Measurements from ENCODE around the gene SF3B2. TPM values are rescaled to one million over a fixed set of nuclear protein-coding genes. Genes with fewer than 3 reads are reported as not detected.
A peak's percentile ranks its signal among the peaks of the same experiment; 100 is the strongest.

SF3B2 gene
- polyA plus RNA-seq, 1 of the 3 experiments (the other 2 are of a cell fraction), result 128 TPM

GRCh38 chr11:66014804-66015453 lies 37.2 kb upstream of the SF3B2 start:
- 82% methylated on average over 4 of the region's 6 CpGs for WGBS (ENCODE audit: low lambda C conversion rate)
- Histone ChIP-seq H3F3A (replicated peaks; ENCODE audit: insufficient read depth) (peaks cover 30% of the 10 kb centered on the region), H3K9me3 (no peaks in the 10 kb centered on the region), H3K4me1 (ENCODE audit: control insufficient read depth in 1 of 2, insufficient read depth in 2 of 2, low read depth in 1 of 2, low read length in 1 of 2) (peaks cover 15 to 29% of the 10 kb centered on the region in 2 experiments; a peak in 3 of 4 replicates), H3K79me2 (ENCODE audit: insufficient read depth) (peaks cover 30% of the 10 kb centered on the region; the same call in 1 of the 2 replicates), H4K20me1 (ENCODE audit: insufficient read depth) (no peaks in the 10 kb centered on the region), H3K36me3 (replicated peaks in 1 of 2; ENCODE audit: control insufficient read depth in 1 of 2, insufficient read depth in 2 of 2, low read length in 1 of 2) (no peaks in the 10 kb centered on the region), H2AFZ (ENCODE audit: low read depth) (peak overlapping the region; percentile 35; the same call in 1 of the 2 replicates), H3K27ac (ENCODE audit: low read depth in 2 of 2, low read length in 1 of 2) (peak overlapping the region; percentile 73 to 92), H3K4me2 (peak overlapping the region; percentile 74), H3K9ac (peak overlapping the region; percentile 71), H3K4me3 (ENCODE audit: low read depth in 2 of 2, low read length in 1 of 2) (no peak overlapping the region), H3K27me3 (ENCODE audit: insufficient read depth) (no peaks in the 10 kb centered on the region), H3K9me2 (no peaks in the 10 kb centered on the region)
- ChIA-PET CTCF (interaction anchor here (1.1 to 4.3 kb wide), 2 partner anchors 8 to 31 kb away, joined by 3 to 36 read pairs; no protein-coding TSS in a partner anchor), POLR2A (no interaction called here)
- no peak for DNase-seq
- TF ChIP-seq SMC3 (IDR thresholded peaks at IDR 0.05; ENCODE audit: low read depth, low read length) (no peak), RXRA (IDR thresholded peaks at IDR 0.05; ENCODE audit: borderline replicate concordance, low read depth) (no peak), IRF3 (IDR thresholded peaks at IDR 0.05; ENCODE audit: low read depth, low read length) (no peak), RCOR1 (IDR thresholded peaks at IDR 0.05; ENCODE audit: low read length) (no peak), ELF1 (IDR thresholded peaks at IDR 0.05) (no peak), USF2 (IDR thresholded peaks at IDR 0.05; ENCODE audit: borderline replicate concordance, low read depth, low read length) (no peak)

GRCh38 chr11:66015454-66015881 lies 36.7 kb upstream of the SF3B2 start:
- peak overlapping the region; percentile 73 to 92 for H3K27ac ChIP-seq (ENCODE audit: low read depth in 2 of 2, low read length in 1 of 2)
- H3K4me1 ChIP-seq (ENCODE audit: control insufficient read depth in 1 of 2, insufficient read depth in 2 of 2, low read depth in 1 of 2, low read length in 1 of 2), result peaks cover 15 to 33% of the 10 kb centered on the region in 2 experiments; a peak in 3 of 4 replicates
- peak overlapping the region; percentile 74 for H3K4me2 ChIP-seq
- H3F3A ChIP-seq (replicated peaks; ENCODE audit: insufficient read depth), result peaks cover 30% of the 10 kb centered on the region
- ChIA-PET POLR2A (no interaction called here), CTCF (interaction anchor here (1.1 kb wide), 1 partner anchor 30 kb away, joined by 3 read pairs; no protein-coding TSS in a partner anchor)
- H3K4me3 ChIP-seq (ENCODE audit: low read depth in 2 of 2, low read length in 1 of 2), result no peak overlapping the region
- H4K20me1 ChIP-seq (ENCODE audit: insufficient read depth), result no peaks in the 10 kb centered on the region
- peak overlapping the region; percentile 71 for H3K9ac ChIP-seq
- peaks cover 35% of the 10 kb centered on the region; the same call in 1 of the 2 replicates for H3K79me2 ChIP-seq (ENCODE audit: insufficient read depth)
- H3K27me3 ChIP-seq (ENCODE audit: insufficient read depth), result no peaks in the 10 kb centered on the region
- H2AFZ ChIP-seq (ENCODE audit: low read depth), result peak overlapping the region; percentile 35
- DNase-seq, result no peak
- H3K9me3 ChIP-seq, result no peaks in the 10 kb centered on the region
- H3K36me3 ChIP-seq (replicated peaks in 1 of 2; ENCODE audit: control insufficient read depth in 1 of 2, insufficient read depth in 2 of 2, low read length in 1 of 2), result no peaks in the 10 kb centered on the region
- no CpG with 5 or more reads among the region's 7 CpGs for WGBS (ENCODE audit: low lambda C conversion rate)
- no peaks in the 10 kb centered on the region for H3K9me2 ChIP-seq
- TF ChIP-seq TEAD4 (IDR thresholded peaks at IDR 0.05; ENCODE audit: borderline replicate concordance, insufficient read depth), result peak; percentile 92
- TF ChIP-seq USF1 (IDR thresholded peaks at IDR 0.05; ENCODE audit: borderline replicate concordance, low read depth), result no peak
- TF ChIP-seq POLR2AphosphoS5 (IDR thresholded peaks at IDR 0.05; ENCODE audit: low read depth, low read length), result 0 out of 2 replicates have a peak, but pooled peaks have one; percentile 22
- TF ChIP-seq GABPA (IDR thresholded peaks at IDR 0.05; ENCODE audit: low read depth), result peak; percentile 46; the same call in 1 of the 2 replicates
- no peak for TF ChIP-seq CHD2 (IDR thresholded peaks at IDR 0.05; ENCODE audit: low read length, partially characterized antibody)
- no peak for TF ChIP-seq YY1 (IDR thresholded peaks at IDR 0.05; ENCODE audit: low read depth)
- TF ChIP-seq REST (IDR thresholded peaks at IDR 0.05; ENCODE audit: low read depth, low read length), result no peak
- no peak for TF ChIP-seq FOXM1 (IDR thresholded peaks at IDR 0.05; ENCODE audit: low read depth)
- peak; percentile 76; the same call in 1 of the 2 replicates for TF ChIP-seq MAX (IDR thresholded peaks at IDR 0.05; ENCODE audit: low read depth)
- TF ChIP-seq FOSL2 (IDR thresholded peaks at IDR 0.05; ENCODE audit: borderline replicate concordance, low read depth), result peak; percentile 78
- no peak for TF ChIP-seq SIN3A (IDR thresholded peaks at IDR 0.05; ENCODE audit: borderline replicate concordance, low read depth, low read length)
- no peak for TF ChIP-seq CTCF (IDR thresholded peaks at IDR 0.05)

Data from SK-N-SH (cell line).